SK-N-SH (cell line): Measurements from ENCODE around the gene RBM34. TPM values are rescaled to one million over a fixed set of nuclear protein-coding genes. Genes with fewer than 3 reads are reported as not detected.

Experiments
- CTCF ChIA-PET: fragments of 300-600, 350-600 bp; formaldehyde crosslinking; extraction: SDS; loops from one replicate; lab custom pipeline; 2021; lab: Yijun Ruan, JAX
- POLR2A ChIA-PET: fragments of 350-600 bp; sonication (Branson Sonifier 250); formaldehyde crosslinking; extraction: SDS; loops from one replicate; lab custom pipeline; 2020; ENCODE audit warnings: antibody characterized with exemption, inconsistent platforms; lab: Yijun Ruan, JAX
- DNase-seq: peaks from one replicate; pipeline ENCODE4 v3.0.0; 2012
- H2AFZ ChIP-seq: fragments of 200-600 bp; sonication (generic); 2 replicates; pipeline ENCODE4 v1.8.1; 2016; ENCODE audit warnings: antibody characterized with exemption, mild to moderate bottlenecking, low read depth
- H3F3A ChIP-seq: fragments of 200-600 bp; sonication (generic); replicated peaks from 2 replicates; pipeline ENCODE3; 2016; ENCODE audit warnings: antibody characterized with exemption, mild to moderate bottlenecking; ENCODE audit not compliant: insufficient read depth
- H3K27ac ChIP-seq, 2 experiments: fragments of 200-500 bp in 1 of 2; fragments of 200-600 bp in 1 of 2; sonication (Bioruptor generic) in 1 of 2; sonication (generic), shearing (Covaris generic) in 1 of 2; 2 replicates each; pipeline versions ENCODE4 v1.5.1 to v1.6.1; 2014 to 2016; ENCODE audit warnings: low read depth in 2 of 2, inconsistent platforms in 1 of 2, low read length in 1 of 2, mild to moderate bottlenecking in 1 of 2, mixed read lengths in 1 of 2
- H3K27me3 ChIP-seq: fragments of 200-600 bp; sonication (generic), shearing (Covaris generic); 2 replicates; pipeline ENCODE4 v1.6.1; 2016; ENCODE audit warnings: mixed run types; ENCODE audit not compliant: insufficient read depth
- H3K36me3 ChIP-seq, 2 experiments: fragments of 200-500 bp in 1 of 2; fragments of 200-600 bp in 1 of 2; sonication (Bioruptor generic) in 1 of 2; sonication (generic) in 1 of 2; replicated peaks in 1 of 2; 2 replicates each; pipeline versions ENCODE3 to v1.5.1; 2014 to 2016; ENCODE audit warnings: low read length in 1 of 2, mild to moderate bottlenecking in 1 of 2; ENCODE audit not compliant: insufficient read depth in 2 of 2, control insufficient read depth in 1 of 2
- H3K4me1 ChIP-seq, 2 experiments: fragments of 200-500 bp in 1 of 2; fragments of 200-600 bp in 1 of 2; sonication (Bioruptor generic) in 1 of 2; sonication (generic), shearing (Covaris generic) in 1 of 2; 2 replicates each; pipeline versions ENCODE4 v1.5.1 to v1.6.1; 2014 to 2016; ENCODE audit warnings: low read depth in 1 of 2, low read length in 1 of 2, mixed run types in 1 of 2; ENCODE audit not compliant: insufficient read depth in 2 of 2, control insufficient read depth in 1 of 2
- H3K4me2 ChIP-seq: fragments of 200-600 bp; sonication (generic), shearing (Covaris generic); 2 replicates; pipeline ENCODE4 v1.6.1; 2017; ENCODE audit warnings: mixed run types
- H3K4me3 ChIP-seq, 2 experiments: fragments of 200-500 bp in 1 of 2; fragments of 200-600 bp in 1 of 2; sonication (Bioruptor generic) in 1 of 2; sonication (generic), shearing (Covaris generic) in 1 of 2; 2 replicates each; pipeline versions ENCODE4 v1.5.1 to v1.8.1; 2014 to 2016; ENCODE audit warnings: low read depth in 2 of 2, inconsistent platforms in 1 of 2, low read length in 1 of 2, mild to moderate bottlenecking in 1 of 2, mixed read lengths in 1 of 2, moderate library complexity in 1 of 2
- H3K79me2 ChIP-seq: fragments of 200-600 bp; sonication (generic); 2 replicates; pipeline ENCODE4 v1.8.1; 2017; ENCODE audit warnings: mild to moderate bottlenecking; ENCODE audit not compliant: insufficient read depth
- H3K9ac ChIP-seq: fragments of 200-600 bp; sonication (generic); 2 replicates; pipeline ENCODE4 v1.6.1; 2017; ENCODE audit warnings: mixed run types
- H3K9me2 ChIP-seq: fragments of 200-600 bp; sonication (generic); 2 replicates; pipeline ENCODE4 v1.6.1; 2017; ENCODE audit warnings: mixed run types
- H3K9me3 ChIP-seq: fragments of 200-600 bp; sonication (generic); 2 replicates; pipeline ENCODE4 v1.6.1; 2017; ENCODE audit warnings: mixed run types, mild to moderate bottlenecking, moderate library complexity
- H4K20me1 ChIP-seq: fragments of 200-600 bp; sonication (generic); 2 replicates; pipeline ENCODE4 v1.6.1; 2017; ENCODE audit warnings: mild to moderate bottlenecking, mixed run types; ENCODE audit not compliant: insufficient read depth
- CHD2 ChIP-seq: fragments of 150-350 bp; IDR thresholded peaks from 2 replicates; pipeline ENCODE4 v1.6.1; 2018; ENCODE audit warnings: low read length; ENCODE audit not compliant: partially characterized antibody
- EP300 ChIP-seq, 2 experiments: IDR thresholded peaks; 2 replicates each; pipeline versions ENCODE4 v1.4.0 to v1.6.1; 2012; ENCODE audit warnings: borderline replicate concordance in 1 of 2, low read depth in 1 of 2, low read length in 1 of 2
- EZH2phosphoT487 ChIP-seq: fragments of 200-600 bp; sonication (generic); IDR thresholded peaks from 2 replicates; pipeline ENCODE4 v1.6.1; 2017; ENCODE audit warnings: low read depth, mixed run types, mild to moderate bottlenecking, antibody characterized with exemption, moderate library complexity, borderline replicate concordance
- FOSL2 ChIP-seq: IDR thresholded peaks from 2 replicates; pipeline ENCODE4 v1.4.0; 2012; ENCODE audit warnings: low read depth, mild to moderate bottlenecking, moderate library complexity, borderline replicate concordance
- FOXJ3 ChIP-seq: sonication (generic); formaldehyde crosslinking; IDR thresholded peaks from 2 replicates; pipeline ENCODE4 v1.5.1; 2020; ENCODE audit warnings: mild to moderate bottlenecking, missing genetic modification reagents
- FOXM1 ChIP-seq: IDR thresholded peaks from 2 replicates; pipeline ENCODE4 v1.4.0; 2012; ENCODE audit warnings: low read depth, mild to moderate bottlenecking
- GABPA ChIP-seq: IDR thresholded peaks from 2 replicates; pipeline ENCODE4 v1.4.0; 2012; ENCODE audit warnings: low read depth, mild to moderate bottlenecking
- GATA2 ChIP-seq: sonication (generic); formaldehyde crosslinking; IDR thresholded peaks from 2 replicates; pipeline ENCODE4 v1.5.0; 2020; ENCODE audit warnings: mild to moderate bottlenecking, missing genetic modification reagents
- MEF2A ChIP-seq: IDR thresholded peaks from 2 replicates; pipeline ENCODE4 v1.4.0; 2012; ENCODE audit warnings: low read depth, borderline replicate concordance
- MXI1 ChIP-seq: IDR thresholded peaks from 2 replicates; pipeline ENCODE4 v1.6.1; 2012; ENCODE audit warnings: mild to moderate bottlenecking, low read depth, low read length, improper control_type of control experiment
- RFX5 ChIP-seq: IDR thresholded peaks from 2 replicates; pipeline ENCODE4 v1.6.1; 2012; ENCODE audit warnings: mild to moderate bottlenecking, improper control_type of control experiment, low read length
- RXRA ChIP-seq: IDR thresholded peaks from 2 replicates; pipeline ENCODE4 v1.4.0; 2012; ENCODE audit warnings: low read depth, mild to moderate bottlenecking, borderline replicate concordance
- SMC3 ChIP-seq: IDR thresholded peaks from 2 replicates; pipeline ENCODE4 v1.6.1; 2012; ENCODE audit warnings: low read depth, low read length, improper control_type of control experiment
- TEAD4 ChIP-seq: IDR thresholded peaks from 2 replicates; pipeline ENCODE4 v1.4.0; 2012; ENCODE audit warnings: mild to moderate bottlenecking, borderline replicate concordance; ENCODE audit not compliant: insufficient read depth
- YY1 ChIP-seq: IDR thresholded peaks from 2 replicates; pipeline ENCODE4 v1.4.0; 2012; ENCODE audit warnings: low read depth, mild to moderate bottlenecking
- WGBS: methylation state at CpG from one replicate; pipeline ENCODE4 v1.1.6; 2017; ENCODE audit warnings: low lambda C conversion rate; 5-methylcytosine and 5-hydroxymethylcytosine counted together
- polyA plus RNA-seq, 3 experiments: library from polyadenylated mRNA; depleted of rRNA; stranded (reverse); fragments of >200 nt; gene quantifications; 2 replicates each; pipeline ENCODE4 v1.2.3, GENCODE V29; 2012
- TF ChIP-seq, protein P1 (sequence below): IDR thresholded peaks from 2 replicates; pipeline ENCODE4 v1.4.0; 2012; ENCODE audit warnings: low read depth, borderline replicate concordance
- TF ChIP-seq, protein P2 (sequence below): IDR thresholded peaks from 2 replicates; pipeline ENCODE4; 2012
- TF ChIP-seq, protein P3 (sequence below): fragments of 150-350 bp; IDR thresholded peaks from 2 replicates; pipeline ENCODE4 v1.6.1; 2016; ENCODE audit warnings: mild to moderate bottlenecking, low read depth, low read length
- TF ChIP-seq, protein P4 (sequence below): fragments of 200-600 bp; sonication (generic); IDR thresholded peaks from 2 replicates; pipeline ENCODE4 v1.6.1; 2017; ENCODE audit warnings: antibody characterized with exemption, mild to moderate bottlenecking, moderate library complexity
- TF ChIP-seq, protein P5 (sequence below): IDR thresholded peaks from 2 replicates; pipeline ENCODE4 v1.4.0; 2012; ENCODE audit warnings: low read depth, borderline replicate concordance

Gene RBM34
- polyA plus RNA-seq, 1 of the 3 experiments (the other 2 are of a cell fraction) = 39.9 TPM

DNA sequence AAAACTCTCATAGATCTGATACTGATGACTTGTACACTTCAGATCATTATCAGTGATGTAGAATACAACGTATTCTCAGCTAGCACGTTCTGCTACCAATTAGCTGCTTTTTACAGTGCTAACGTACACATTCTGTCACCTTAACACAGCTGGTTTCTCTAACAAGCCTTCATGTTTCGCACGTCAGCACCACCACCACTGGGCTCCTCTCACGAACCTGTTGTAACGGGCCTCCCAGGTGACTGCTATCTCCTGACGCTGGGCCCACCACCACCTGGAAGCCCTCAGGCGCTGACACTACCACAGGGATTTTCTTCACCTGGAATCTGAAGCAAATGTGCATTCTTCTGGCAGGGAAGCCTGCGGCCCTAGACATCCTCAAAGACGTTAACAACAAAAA is 52.2 kb downstream of the RBM34 start:
- no peak for DNase-seq
- Histone ChIP-seq H3K4me1 (peaks cover 0 to 11% of the 10 kb centered on the region in 2 experiments; a peak in 2 of 4 replicates), H3K4me3 (no peak overlapping the region), H3K27me3 (no peaks in the 10 kb centered on the region), H3F3A (peaks cover 22% of the 10 kb centered on the region), H3K9me3 (no peaks in the 10 kb centered on the region), H3K27ac (no peak overlapping the region), H3K36me3 (peaks cover 47 to 51% of the 10 kb centered on the region in 2 experiments), H2AFZ (no peak overlapping the region), H4K20me1 (no peaks in the 10 kb centered on the region), H3K4me2 (no peak overlapping the region), H3K9me2 (no peaks in the 10 kb centered on the region), H3K9ac (no peak overlapping the region), H3K79me2 (peaks cover 19% of the 10 kb centered on the region; the same call in 1 of the 2 replicates)
- CTCF ChIA-PET = interaction anchor here (0.9 to 1.4 kb wide), 3 partner anchors 18 to 622 kb away, joined by 3 to 4 read pairs (median 3); no protein-coding TSS in a partner anchor
- WGBS = 93% methylated on average over 11 of the region's 11 CpGs
- POLR2A ChIA-PET = interaction anchor here (1.3 kb wide), 1 partner anchor 52 kb away, joined by 3 read pairs; the partner anchor contains the start of gene RBM34
- TF ChIP-seq, protein P1, sequence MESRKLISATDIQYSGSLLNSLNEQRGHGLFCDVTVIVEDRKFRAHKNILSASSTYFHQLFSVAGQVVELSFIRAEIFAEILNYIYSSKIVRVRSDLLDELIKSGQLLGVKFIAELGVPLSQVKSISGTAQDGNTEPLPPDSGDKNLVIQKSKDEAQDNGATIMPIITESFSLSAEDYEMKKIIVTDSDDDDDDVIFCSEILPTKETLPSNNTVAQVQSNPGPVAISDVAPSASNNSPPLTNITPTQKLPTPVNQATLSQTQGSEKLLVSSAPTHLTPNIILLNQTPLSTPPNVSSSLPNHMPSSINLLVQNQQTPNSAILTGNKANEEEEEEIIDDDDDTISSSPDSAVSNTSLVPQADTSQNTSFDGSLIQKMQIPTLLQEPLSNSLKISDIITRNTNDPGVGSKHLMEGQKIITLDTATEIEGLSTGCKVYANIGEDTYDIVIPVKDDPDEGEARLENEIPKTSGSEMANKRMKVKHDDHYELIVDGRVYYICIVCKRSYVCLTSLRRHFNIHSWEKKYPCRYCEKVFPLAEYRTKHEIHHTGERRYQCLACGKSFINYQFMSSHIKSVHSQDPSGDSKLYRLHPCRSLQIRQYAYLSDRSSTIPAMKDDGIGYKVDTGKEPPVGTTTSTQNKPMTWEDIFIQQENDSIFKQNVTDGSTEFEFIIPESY = no peak
- TF ChIP-seq FOSL2 = no peak
- TF ChIP-seq GATA2 = no peak
- no peak for TF ChIP-seq RFX5
- TF ChIP-seq, protein P2, sequence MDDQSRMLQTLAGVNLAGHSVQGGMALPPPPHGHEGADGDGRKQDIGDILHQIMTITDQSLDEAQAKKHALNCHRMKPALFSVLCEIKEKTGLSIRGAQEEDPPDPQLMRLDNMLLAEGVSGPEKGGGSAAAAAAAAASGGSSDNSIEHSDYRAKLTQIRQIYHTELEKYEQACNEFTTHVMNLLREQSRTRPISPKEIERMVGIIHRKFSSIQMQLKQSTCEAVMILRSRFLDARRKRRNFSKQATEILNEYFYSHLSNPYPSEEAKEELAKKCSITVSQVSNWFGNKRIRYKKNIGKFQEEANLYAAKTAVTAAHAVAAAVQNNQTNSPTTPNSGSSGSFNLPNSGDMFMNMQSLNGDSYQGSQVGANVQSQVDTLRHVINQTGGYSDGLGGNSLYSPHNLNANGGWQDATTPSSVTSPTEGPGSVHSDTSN = no peak
- no peak for TF ChIP-seq MEF2A
- no peak for TF ChIP-seq RXRA

DNA sequence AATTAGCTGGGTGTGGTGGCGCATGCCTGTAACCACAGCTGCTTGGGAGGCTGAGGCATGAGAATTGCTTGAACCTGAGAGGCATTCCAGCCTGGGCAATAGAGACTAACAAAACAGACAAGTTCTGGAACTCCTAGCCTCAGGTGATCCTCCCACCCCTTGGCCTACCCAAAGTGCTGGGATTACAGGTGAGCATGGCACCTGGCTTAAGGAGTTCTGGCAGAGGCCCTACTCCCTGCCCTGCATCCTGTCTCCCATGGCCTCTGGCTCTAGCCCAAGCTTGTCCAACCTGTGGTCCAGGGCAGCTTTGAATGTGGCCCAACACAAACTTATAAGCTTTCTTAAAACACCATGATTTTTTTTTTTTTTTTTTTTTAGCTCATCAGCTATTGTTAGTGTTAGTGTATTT is 52.9 kb downstream of the RBM34 start:
- WGBS = 100% methylated on average over 1 of the region's 1 CpG
- DNase-seq = no peak
- Histone ChIP-seq H3K9me3 (no peaks in the 10 kb centered on the region), H3K27me3 (no peaks in the 10 kb centered on the region), H3F3A (peaks cover 22% of the 10 kb centered on the region), H3K4me3 (no peak overlapping the region), H4K20me1 (no peaks in the 10 kb centered on the region), H2AFZ (no peak overlapping the region), H3K79me2 (peaks cover 13% of the 10 kb centered on the region; the same call in 1 of the 2 replicates), H3K4me2 (no peak overlapping the region), H3K9me2 (no peaks in the 10 kb centered on the region), H3K9ac (no peak overlapping the region), H3K27ac (no peak overlapping the region), H3K36me3 (peaks cover 41 to 45% of the 10 kb centered on the region in 2 experiments), H3K4me1 (peaks cover 0 to 4% of the 10 kb centered on the region in 2 experiments; a peak in 1 of 4 replicates)
- POLR2A ChIA-PET = interaction anchor here (1.3 kb wide), 1 partner anchor 53 kb away, joined by 3 read pairs; the partner anchor contains the start of gene RBM34
- CTCF ChIA-PET = interaction anchor here (0.7 to 2.9 kb wide), 8 partner anchors 10 to 675 kb away, joined by 3 to 12 read pairs (median 3); no protein-coding TSS in a partner anchor
- TF ChIP-seq FOXJ3 (no peak), YY1 (no peak), CHD2 (no peak), SMC3 (no peak), GATA2 (no peak), EP300 (IDR thresholded peaks at IDR 0.05; ENCODE audit: borderline replicate concordance in 1 of 2, low read depth in 1 of 2, low read length in 1 of 2) (no peak), FOXM1 (no peak), MXI1 (no peak), TEAD4 (no peak), GABPA (no peak), EZH2phosphoT487 (no peak)
- TF ChIP-seq, protein P3, sequence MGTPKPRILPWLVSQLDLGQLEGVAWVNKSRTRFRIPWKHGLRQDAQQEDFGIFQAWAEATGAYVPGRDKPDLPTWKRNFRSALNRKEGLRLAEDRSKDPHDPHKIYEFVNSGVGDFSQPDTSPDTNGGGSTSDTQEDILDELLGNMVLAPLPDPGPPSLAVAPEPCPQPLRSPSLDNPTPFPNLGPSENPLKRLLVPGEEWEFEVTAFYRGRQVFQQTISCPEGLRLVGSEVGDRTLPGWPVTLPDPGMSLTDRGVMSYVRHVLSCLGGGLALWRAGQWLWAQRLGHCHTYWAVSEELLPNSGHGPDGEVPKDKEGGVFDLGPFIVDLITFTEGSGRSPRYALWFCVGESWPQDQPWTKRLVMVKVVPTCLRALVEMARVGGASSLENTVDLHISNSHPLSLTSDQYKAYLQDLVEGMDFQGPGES = no peak
- TF ChIP-seq, protein P4, sequence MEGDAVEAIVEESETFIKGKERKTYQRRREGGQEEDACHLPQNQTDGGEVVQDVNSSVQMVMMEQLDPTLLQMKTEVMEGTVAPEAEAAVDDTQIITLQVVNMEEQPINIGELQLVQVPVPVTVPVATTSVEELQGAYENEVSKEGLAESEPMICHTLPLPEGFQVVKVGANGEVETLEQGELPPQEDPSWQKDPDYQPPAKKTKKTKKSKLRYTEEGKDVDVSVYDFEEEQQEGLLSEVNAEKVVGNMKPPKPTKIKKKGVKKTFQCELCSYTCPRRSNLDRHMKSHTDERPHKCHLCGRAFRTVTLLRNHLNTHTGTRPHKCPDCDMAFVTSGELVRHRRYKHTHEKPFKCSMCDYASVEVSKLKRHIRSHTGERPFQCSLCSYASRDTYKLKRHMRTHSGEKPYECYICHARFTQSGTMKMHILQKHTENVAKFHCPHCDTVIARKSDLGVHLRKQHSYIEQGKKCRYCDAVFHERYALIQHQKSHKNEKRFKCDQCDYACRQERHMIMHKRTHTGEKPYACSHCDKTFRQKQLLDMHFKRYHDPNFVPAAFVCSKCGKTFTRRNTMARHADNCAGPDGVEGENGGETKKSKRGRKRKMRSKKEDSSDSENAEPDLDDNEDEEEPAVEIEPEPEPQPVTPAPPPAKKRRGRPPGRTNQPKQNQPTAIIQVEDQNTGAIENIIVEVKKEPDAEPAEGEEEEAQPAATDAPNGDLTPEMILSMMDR = no peak
- TF ChIP-seq, protein P5, sequence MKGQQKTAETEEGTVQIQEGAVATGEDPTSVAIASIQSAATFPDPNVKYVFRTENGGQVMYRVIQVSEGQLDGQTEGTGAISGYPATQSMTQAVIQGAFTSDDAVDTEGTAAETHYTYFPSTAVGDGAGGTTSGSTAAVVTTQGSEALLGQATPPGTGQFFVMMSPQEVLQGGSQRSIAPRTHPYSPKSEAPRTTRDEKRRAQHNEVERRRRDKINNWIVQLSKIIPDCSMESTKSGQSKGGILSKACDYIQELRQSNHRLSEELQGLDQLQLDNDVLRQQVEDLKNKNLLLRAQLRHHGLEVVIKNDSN = no peak
